HG03565 (cell line): ENCODE data around the gene CADPS2.
"Not testable (repeated sequence)": the region's sequence is repeated elsewhere in the genome, so short reads cannot be mapped to it uniquely, and the experiment has no call there.

Experiments
- ATAC-seq: cut with Tn5 transposase; IDR thresholded peaks from one replicate; pipeline ENCODE4 v1.9.1; 2021; ENCODE audit warnings: mild to moderate bottlenecking, moderate library complexity; ENCODE audit not compliant: unreplicated experiment

Gene CADPS2

GRCh38 chr7:122850528-122850927 lies 35.7 kb downstream of the CADPS2 start:
- no peak for ATAC-seq

GRCh38 chr7:122849957-122850328 lies 36.3 kb downstream of the CADPS2 start:
- ATAC-seq = no peak

- ATAC-seq = no peak
Observed at GRCh38 chr7:122849322-122849956, 36.8 kb downstream of the CADPS2 start.

- no peak for ATAC-seq
Observed at GRCh38 chr7:122847871-122848473, 38.3 kb downstream of the CADPS2 start.

GRCh38 chr7:122846591-122846990 lies 39.7 kb downstream of the CADPS2 start:
- no peak for ATAC-seq

- ATAC-seq = no peak
Observed at GRCh38 chr7:122845286-122845685, 41.0 kb downstream of the CADPS2 start.

GRCh38 chr7:122844191-122844988 lies 41.9 kb downstream of the CADPS2 start:
- no peak for ATAC-seq

GRCh38 chr7:122842971-122843370 lies 43.3 kb downstream of the CADPS2 start:
- ATAC-seq = no peak

- not testable (repeated sequence) for ATAC-seq
Observed at GRCh38 chr7:122836286-122836685, 50.0 kb downstream of the CADPS2 start.

GRCh38 chr7:122834571-122834942 lies 51.7 kb downstream of the CADPS2 start:
- not testable (repeated sequence) for ATAC-seq

- no peak for ATAC-seq
Observed at GRCh38 chr7:122833888-122834570, 52.2 kb downstream of the CADPS2 start.

GRCh38 chr7:122831436-122831835 lies 54.8 kb downstream of the CADPS2 start:
- no peak for ATAC-seq

GRCh38 chr7:122829962-122830361 lies 56.3 kb downstream of the CADPS2 start:
- ATAC-seq = no peak

GRCh38 chr7:122827763-122828162 lies 58.5 kb downstream of the CADPS2 start:
- ATAC-seq = no peak

GRCh38 chr7:122813845-122814244 lies 72.4 kb downstream of the CADPS2 start:
- no peak for ATAC-seq

GRCh38 chr7:122803851-122804250 lies 82.4 kb downstream of the CADPS2 start:
- no peak for ATAC-seq

GRCh38 chr7:122803323-122803722 lies 82.9 kb downstream of the CADPS2 start:
- ATAC-seq = peak; percentile 50

- peak; percentile 49 for ATAC-seq
Observed at GRCh38 chr7:122802301-122802751, 83.9 kb downstream of the CADPS2 start.

GRCh38 chr7:122791959-122792545 lies 94.2 kb downstream of the CADPS2 start:
- no peak for ATAC-seq

- ATAC-seq = no peak
Observed at GRCh38 chr7:122790591-122790990, 95.7 kb downstream of the CADPS2 start.

- ATAC-seq = no peak
Observed at GRCh38 chr7:122790132-122790531, 96.1 kb downstream of the CADPS2 start.
